HG02588 (cell line): Measurements from ENCODE around the gene NPAS4.
"Not testable (repeated sequence)": the region's sequence is repeated elsewhere in the genome, so short reads cannot be mapped to it uniquely, and the experiment has no call there.

ENCODE experiments used
- ATAC-seq: cut with Tn5 transposase; IDR thresholded peaks from one replicate; pipeline ENCODE4 v1.9.1; 2021; ENCODE audit warnings: mild to moderate bottlenecking, moderate library complexity; ENCODE audit not compliant: unreplicated experiment

NPAS4 gene

DNA sequence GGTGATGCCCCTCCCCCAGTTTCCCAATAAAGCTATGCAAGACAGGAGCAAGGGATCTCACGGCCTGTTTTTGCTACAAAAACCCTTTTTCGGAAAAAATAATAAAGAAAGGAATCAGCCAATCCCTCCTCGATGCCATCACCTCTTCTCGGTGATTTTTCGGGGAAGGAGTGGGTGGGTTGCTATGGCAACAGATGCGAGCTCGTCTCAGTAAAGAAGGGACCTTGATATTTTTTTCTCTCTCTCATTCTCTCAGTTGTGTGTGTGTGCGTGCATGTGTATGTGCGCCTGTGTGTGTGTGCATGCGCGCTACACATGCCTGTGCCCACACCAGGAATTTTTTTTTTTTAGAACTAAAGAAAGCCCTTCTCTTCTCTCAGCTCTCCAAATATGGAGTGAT lies 3.8 kb upstream of the NPAS4 start:
- no peak for ATAC-seq

DNA sequence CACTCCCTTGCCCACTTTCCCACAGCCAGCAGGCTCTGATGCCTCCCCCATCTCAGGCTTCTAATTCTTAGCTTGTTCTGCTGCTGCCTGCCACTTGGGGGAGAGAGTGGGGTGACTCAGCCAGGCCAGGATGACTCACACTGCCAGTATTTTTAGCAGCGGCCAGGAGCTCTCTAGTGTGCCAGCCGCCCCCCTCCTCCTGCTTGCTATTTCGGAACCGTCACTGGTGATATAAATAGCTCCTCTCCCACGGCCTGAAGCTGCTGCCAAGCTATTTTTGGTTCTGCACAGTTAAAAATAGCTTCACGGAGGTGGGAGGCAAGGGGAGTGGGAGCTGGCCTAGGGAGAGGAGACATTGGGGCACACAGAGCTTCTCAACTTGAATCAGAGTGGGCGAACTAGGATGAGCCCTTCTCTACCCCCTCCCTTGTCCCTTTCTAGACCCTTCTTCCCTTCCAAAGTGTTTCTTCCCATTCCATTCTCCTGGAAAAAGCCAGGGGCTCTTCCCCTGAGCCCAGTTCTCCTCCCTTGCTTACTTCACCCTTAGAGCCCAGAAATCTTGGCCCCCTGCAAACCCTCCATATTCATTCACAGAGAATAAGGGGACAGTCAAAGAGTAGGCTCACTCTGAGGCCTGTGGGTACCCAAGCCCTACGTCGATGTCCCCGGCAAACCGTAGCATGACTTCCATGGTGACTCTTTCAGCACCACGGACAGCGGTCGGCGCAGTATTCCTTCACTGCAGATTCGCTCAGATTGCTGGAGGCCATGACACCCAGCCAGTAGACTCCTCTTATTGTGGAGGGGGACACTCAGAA lies 2.5 kb upstream of the NPAS4 start:
- ATAC-seq, result no peak

DNA sequence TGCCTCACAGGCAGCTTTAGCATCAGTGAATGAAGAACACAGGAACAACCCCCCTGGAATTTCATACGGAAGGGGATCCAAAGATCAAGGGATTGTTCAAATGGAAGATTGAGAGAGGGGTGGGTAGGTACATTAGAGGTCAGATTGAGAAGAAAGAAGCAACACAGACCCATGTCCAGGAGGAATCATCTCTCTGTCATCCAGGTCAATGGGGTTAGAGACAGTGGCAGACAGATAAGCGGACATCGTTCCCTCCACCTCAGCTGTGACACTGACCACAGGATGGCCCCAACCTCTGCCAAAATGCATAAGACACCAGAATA lies 1.9 kb upstream of the NPAS4 start:
- ATAC-seq, result no peak

DNA sequence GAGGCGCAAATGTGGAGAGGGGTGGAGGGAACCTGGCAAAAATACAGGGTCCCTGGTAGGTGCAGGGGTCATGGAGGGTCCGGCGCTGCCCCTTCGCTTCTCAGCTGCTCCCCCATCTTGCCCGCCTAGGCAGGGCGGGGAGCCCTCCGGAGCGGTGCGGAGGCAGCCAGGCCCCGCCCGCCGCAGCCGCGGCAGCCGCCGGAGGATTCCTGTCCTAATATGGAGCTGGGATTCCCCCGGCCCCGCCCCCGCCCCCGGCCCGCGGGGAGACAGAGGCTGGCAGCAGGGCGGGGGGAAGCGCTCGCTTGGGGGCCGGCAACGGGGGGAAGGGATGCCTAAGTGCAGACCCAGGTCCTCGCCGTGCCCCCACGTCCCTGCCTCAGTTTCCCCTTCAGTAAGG lies 1.0 kb upstream of the NPAS4 start:
- no peak for ATAC-seq

DNA sequence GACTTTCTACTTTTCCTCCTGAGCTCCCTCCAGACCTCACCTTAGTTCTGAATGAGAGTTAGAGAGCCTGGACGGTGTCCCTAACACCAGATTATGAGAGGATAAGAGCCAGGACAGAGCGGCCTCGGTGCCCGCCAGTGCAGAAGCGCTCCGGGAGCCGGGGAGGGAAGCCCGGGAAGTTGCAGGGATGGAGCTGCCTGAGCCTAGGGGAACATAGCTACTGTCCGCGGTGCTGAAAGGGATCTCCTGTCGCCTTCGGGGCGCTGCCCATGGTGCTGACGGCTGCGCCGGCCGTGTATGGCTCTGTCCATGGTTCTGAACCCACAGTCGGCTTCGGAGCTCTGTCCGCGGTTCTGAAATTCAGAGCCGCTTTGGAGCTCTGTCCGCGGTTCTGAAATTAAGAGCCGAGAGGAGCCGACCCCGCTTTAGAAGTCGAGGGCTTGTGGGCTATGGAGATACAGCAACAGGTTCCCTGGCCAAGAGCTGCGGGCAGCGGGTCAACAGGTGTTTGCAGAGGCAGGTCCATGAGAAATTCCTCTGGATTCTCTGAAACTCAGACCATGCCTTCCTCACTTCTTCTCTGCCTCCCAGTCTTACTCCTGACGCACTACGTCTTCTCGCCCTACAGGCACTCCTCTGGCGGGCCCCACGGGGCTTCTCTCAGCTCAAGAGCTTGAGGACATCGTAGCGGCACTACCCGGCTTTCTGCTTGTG lies 814 bp downstream of the NPAS4 start:
- ATAC-seq, result no peak

DNA sequence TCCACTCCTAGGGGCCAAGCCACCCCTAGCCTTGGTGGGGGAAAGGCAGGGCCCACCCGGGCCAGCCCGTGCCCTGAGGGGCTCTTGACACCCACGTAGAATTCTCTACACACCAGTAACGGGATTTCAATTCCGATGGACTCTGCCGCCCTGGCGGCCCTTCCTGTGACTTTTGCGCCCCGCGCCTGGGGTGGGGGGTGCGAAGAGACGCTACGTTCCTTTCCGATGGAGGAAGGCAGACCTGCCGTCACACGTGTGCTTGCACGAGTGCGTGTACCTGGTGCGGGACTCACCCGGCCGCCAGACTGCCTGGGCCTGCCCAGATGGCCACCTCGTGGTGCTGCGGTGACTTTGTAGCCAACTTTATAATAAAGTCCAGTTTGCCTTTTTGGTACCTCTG lies 5.5 kb downstream of the NPAS4 start:
- ATAC-seq, result no peak

DNA sequence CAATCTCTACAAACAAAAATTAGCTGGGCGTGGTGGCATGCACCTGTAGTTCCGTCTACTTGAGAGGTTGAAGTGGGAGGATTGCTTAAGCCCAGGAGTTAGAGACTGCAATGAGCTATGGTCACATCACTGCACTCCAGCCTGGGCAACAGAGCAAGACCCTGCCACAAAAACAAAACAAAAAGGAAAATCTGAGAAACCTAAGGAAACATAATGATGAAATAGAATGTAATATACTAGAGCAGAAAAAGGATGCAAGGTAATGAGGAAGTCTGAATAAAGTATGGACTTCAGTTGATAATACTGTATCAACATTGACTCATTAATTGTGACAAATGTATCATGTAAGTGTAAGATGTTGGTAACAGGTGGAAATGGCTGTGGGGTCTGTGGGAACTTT lies 8.1 kb downstream of the NPAS4 start:
- no peak for ATAC-seq

DNA sequence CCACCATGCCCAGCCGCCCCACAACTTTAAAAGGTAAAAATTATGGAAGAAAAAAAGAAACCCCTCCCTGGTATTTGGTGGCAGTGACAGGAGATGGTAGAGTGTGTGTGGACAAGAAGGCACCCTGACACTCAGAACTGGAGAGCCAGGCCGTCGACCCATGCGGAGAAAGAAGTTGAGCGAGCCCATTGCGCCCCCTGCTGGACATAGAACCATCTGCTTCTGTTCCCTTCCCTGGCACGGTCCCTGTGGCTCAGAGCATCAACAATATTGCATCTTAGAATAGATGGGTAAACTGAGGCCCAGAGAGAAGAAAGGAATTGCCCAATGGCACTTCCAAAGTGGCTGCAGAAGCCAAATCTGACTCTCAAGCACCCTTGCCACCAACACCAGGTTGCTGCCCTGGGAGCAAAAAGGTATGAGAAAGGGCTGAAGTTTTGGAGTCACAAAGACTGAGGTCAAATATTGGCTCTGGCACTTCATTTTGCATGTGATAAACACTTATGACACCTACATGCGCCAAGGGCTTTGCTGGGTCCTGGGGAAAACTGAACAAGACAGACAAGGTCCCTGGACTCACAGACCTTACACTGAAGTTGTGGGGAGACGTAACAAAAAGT lies 9.3 kb downstream of the NPAS4 start:
- no peak for ATAC-seq

DNA sequence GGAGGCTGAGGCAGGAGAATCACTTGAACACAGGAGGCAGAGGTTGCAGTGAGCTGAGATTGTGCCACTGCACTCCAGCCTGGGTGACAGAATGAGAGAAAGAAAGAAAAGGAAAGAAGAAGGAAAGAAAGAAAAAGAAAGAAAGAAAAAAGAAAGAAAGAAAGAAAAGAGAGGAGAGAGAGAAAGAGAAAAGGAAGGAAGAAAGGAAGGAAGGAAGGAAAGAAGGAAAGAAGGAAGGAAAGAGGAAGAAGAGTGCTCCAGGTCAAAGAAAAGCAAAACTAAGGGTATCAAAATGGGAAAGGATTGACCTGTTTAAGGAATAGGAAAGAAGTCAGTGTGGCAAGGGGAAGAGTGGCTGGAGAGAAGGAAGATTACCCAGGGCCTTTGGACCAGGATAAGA lies 10.5 kb downstream of the NPAS4 start:
- ATAC-seq, result not testable (repeated sequence)

DNA sequence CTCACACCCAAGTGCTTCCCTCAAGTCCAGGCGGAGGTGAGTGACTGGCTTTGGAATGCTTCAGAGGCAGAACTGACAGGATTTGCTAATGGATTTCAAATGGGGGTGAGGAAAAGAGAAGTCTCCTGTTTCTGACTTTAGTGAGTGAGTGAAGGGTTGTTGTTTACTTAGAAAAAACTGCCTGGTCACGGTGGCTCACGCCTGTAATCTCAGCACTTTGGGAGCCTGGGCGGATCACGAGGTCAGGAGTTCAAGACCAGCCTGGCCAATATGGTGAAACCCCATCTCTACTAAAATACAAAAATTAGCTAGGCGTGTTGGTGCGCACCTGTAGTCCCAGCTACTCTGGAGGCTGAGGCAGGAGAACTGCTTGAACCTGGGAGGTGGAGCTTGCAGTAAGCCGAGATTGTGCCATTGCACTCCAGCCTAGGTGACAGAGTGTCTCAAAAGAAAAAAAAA lies 11.1 kb downstream of the NPAS4 start:
- ATAC-seq, result not testable (repeated sequence)

DNA sequence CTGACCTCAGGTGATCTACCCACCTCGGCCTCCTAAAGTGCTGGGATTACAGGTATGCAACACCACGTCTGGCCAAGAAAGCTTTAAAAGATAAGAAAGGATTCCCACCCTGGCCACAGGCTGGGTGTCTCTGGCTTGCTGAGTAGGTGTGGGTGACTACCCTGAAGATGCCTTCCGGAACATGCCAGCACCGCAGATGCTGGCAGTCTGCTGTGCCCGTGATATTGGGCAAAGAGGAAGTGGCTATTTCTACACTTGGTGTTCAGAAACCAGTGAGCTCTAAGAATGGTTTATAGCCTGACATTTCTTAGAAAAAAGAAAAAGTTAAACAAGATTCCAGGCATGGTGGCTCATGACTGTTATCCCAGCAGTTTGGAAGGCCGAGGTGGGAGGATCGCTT lies 11.8 kb downstream of the NPAS4 start:
- no peak for ATAC-seq

DNA sequence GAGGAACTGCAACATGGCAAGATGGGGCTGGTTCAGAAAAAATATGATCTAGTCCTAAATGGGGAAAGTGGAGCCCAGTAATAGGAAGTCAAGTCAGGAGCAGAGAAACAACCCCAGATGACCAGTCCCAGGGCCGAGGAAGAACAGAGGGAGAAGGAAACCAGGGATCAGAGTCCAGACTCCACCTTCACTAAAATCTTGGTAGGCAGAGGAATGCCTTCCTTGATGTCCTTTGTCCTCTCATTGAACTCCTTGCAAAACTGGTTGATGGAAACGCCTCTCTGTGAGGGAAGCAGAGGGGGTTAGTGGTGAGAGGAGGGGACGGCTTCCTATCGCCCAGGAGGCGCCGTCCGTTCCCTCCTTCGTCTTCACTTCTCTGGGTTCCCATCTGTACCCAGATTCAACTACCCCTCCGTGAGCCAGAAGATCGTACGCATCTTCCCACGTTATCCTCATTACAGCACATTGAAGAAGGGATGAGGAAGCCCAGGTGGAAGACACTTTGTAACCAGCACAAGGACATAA lies 17.2 kb downstream of the NPAS4 start:
- ATAC-seq, result no peak

DNA sequence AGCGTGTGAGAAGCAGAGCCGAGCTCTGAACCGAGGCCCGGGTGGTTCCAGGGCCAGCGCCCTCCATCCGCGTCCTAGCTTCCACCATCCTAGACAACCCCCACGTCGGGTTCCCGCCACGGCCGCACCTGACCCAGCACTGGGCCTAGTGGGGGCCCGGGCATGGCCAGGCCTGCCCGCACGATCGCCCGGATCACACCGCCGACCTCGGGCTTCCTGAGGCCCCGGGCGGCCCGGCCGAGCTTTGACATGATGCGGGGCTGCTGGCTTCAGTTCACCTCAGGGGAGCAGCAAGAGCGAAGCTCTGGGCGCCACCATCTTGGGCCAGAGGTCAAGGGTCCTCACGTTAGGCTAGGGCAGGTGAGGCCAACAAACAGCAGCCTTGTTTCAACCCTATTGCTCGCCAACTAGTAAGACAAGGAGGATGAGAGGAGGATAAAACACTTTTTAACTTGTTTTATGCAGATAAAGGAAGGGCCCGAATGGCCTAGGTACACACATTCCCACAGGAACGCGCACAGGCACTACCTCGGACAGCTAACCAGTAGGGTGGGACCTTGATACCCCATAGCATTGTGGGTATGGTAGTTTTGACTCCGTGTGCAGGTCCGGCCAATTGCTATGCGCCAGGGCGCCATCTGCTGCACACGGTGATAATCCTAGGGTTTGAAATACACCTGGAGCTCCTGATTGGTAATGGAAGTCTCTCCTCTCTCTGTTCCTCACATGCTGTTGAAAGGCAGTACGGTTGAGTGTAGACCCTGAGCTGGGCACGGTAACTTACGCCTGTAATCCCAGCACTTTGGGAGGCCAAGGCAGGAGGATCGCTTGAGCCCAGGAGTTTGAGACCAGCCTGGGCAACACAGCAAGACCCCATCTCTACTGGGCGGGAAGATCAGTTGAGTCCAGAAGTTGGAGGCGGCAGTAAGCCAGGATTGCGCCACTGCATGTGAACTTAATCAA lies 17.9 kb downstream of the NPAS4 start, which contains the start of gene MRPL11:
Gene MRPL11, minus strand, starts transcription at position 345 of the 963 bp plus-strand sequence. Its CDS starts 94 bp downstream, at position 251.
- ATAC-seq, result peak; percentile 93

DNA sequence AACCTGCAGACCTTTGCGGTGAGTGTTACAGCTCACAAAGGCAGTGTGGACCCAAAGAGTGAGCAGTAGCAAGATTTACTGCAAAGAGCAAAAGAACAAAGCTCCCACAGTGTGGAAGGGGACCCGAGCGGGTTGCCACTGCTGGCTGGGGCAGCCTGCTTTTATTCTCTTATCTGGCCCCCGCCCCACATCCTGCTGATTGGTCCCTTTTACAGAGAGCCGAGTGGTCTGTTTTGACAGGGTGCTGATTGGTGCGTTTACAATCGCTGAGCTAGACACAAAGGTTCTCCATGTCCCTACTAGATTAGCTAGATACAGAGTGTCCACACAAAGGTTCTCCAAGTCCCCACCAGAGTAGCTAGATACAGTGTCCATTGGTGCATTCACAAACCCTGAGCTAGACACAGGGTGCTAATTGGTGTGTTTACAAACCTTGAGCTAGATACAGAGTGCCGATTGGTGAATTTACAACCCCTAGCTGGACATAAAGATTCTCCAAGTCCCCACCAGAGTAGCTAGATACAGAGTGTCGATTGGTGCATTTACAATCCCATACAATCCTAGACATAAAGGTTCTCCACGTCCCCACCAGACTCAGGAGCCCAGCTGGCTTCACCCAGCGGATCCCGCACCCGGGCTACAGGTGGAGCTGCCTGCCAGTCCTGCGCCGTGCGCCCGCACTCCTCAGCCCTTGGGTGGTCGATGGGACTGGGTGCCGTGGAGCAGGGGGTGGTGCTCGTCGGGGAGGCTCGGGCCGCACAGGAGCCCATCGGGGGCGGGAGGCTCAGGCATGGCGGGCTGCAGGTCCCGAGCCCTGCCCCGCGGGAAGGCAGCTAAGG lies 19.5 kb downstream of the NPAS4 start:
- ATAC-seq, result not testable (repeated sequence)

DNA sequence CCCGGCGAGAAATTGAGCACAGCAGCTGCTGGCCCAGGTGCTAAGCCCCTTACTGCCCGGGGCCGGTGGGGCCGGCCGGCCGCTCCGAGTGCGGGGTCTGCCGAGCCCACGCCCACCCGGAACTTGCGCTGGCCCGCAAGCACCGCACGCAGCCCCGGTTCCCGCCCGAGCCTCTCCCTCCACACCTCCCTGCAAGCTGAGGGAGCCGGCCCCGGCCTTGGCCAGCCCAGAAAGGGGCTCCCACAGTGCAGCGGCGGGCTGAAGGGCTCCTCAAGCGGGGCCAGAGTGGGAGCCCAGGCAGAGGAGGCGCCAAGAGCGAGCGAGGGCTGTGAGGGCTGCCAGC lies 20.1 kb downstream of the NPAS4 start:
- ATAC-seq, result not testable (repeated sequence)

DNA sequence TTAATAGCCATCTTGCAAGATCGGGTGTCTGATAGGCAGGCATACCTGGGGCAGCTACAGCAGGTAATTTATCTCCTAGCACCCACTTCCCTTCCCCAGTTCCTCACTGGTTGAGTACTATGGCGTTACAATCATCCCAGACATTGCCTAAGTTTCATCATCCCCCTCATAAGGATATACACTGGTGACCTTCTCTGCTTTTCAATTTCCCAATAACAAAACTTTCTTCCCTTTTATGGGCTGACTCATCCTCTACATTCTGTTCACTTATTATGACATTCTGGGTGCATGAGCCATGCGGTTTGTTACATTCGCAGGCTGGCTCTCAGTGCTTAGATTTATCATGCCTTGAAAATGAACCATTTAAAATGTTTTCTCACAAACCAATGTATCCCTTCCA lies 22.8 kb downstream of the NPAS4 start:
- no peak for ATAC-seq

DNA sequence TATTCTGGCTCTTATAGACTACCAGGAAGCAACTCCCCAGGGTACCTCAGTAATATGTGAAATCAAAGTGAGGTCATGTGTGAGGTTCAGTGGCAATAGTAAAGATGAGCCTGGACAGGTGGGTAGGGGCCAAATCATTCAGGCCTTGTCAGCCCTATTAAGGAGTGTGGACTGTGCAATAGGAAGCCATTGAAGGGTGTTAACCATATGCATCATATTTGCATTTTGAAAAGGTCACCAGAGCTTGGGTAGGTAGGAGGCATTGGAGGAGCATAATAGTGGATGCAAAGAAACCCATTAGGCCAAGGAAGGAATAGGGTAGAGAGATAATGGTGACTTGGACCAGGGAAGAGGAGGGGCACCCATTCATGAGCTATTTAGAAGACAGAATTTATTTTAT lies 26.2 kb downstream of the NPAS4 start:
- ATAC-seq, result no peak

DNA sequence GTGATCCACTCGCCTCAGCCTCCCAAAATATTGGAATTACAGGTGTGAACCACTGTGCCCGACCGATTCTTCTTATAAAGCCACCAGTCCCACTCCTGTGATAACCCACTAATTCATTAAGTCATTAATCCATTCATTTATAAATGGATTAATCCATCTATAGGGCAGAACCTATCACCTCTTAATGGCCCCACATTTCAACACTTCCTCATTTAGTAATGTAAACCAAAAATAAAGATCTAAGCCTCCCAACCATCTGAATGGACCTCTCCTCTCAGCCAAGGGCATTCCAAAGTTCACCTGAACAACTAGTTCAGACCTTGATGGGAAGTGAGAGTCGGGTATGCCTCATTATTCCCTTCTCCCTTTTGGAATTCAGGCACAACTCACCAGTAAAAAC lies 27.7 kb downstream of the NPAS4 start:
- ATAC-seq, result no peak

DNA sequence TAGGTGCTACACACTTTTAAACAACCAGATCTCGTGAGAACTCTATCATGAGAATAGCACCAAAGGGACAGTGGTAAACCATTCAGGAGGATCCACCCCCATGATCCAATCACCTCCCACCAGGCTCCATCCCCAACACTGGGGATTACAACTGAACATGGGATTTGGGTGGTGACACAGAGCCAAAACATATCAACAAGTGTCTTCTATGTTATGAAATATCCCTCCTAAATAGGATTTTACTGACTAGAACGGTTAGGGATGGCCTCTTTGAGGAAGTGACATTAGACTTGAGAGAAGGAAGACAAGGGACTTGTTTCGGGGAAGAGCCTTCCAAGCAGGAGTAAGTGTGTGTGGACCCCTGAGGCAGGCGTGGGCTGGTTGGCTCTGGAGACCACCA lies 29.7 kb downstream of the NPAS4 start:
- no peak for ATAC-seq

DNA sequence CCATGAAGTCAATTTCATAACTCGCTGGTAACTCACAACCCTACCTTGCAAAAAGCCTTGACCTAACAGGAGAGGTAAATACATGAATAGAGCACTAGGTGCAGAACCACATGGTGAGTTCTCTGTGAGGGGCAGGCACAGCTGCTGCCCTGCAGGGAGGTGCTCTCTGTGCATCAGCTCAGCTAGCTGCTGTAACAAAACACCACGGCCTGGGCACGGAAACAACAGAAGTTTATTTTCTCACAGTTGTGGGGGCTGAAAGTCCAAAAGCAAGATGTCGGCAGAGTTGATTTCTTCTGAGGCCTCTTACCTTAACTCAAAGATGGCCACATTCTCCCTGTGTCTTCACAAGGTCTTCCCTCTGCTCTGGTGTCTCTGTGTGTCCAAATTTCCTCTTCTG lies 30.8 kb downstream of the NPAS4 start:
- no peak for ATAC-seq
